Loucy (cell line): ENCODE results near the gene TTC21A.

Source experiments
- H2AFZ ChIP-seq: fragments of 200-600 bp; sonication (generic); 2 replicates; pipeline ENCODE4 v1.6.0; 2016; ENCODE audit warnings: antibody characterized with exemption, mild to moderate bottlenecking, low read length, moderate library complexity
- H3F3A ChIP-seq: fragments of 200-600 bp; 2 replicates; pipeline ENCODE4 v1.6.0; 2016; ENCODE audit warnings: antibody characterized with exemption, low read depth, mild to moderate bottlenecking
- H3K27me3 ChIP-seq: fragments of 200-600 bp; sonication (generic); 2 replicates; pipeline ENCODE4 v1.6.1; 2014; ENCODE audit warnings: low read length, mild to moderate bottlenecking; ENCODE audit not compliant: insufficient read depth, poor library complexity, severe bottlenecking
- H3K36me3 ChIP-seq: fragments of 200-600 bp; sonication (generic); 2 replicates; pipeline ENCODE4 v1.6.1; 2016; ENCODE audit warnings: low read length; ENCODE audit not compliant: insufficient read depth
- H3K4me1 ChIP-seq: fragments of 200-600 bp; sonication (generic); 2 replicates; pipeline ENCODE4 v1.5.1; 2014; ENCODE audit warnings: low read length, mild to moderate bottlenecking; ENCODE audit not compliant: insufficient read depth, poor library complexity, severe bottlenecking
- H3K4me2 ChIP-seq: fragments of 200-600 bp; sonication (generic); 2 replicates; pipeline ENCODE4 v1.6.0; 2014; ENCODE audit warnings: antibody characterized with exemption, low read length, low read depth, mild to moderate bottlenecking; ENCODE audit not compliant: poor library complexity, severe bottlenecking
- H3K4me3 ChIP-seq: fragments of 200-600 bp; sonication (generic); 2 replicates; pipeline ENCODE4 v1.5.1; 2014; ENCODE audit warnings: low read length, mild to moderate bottlenecking, mixed read lengths; ENCODE audit not compliant: poor library complexity, severe bottlenecking
- H3K79me2 ChIP-seq: fragments of 200-600 bp; sonication (generic); 2 replicates; pipeline ENCODE4 v1.6.1; 2014; ENCODE audit warnings: low read length; ENCODE audit not compliant: insufficient read depth
- H3K9ac ChIP-seq: fragments of 200-600 bp; sonication (generic); 2 replicates; pipeline ENCODE4 v1.6.0; 2014; ENCODE audit warnings: mild to moderate bottlenecking, low read depth, low read length, moderate library complexity; ENCODE audit not compliant: poor library complexity, severe bottlenecking
- H3K9me2 ChIP-seq: fragments of 200-600 bp; sonication (generic); replicated peaks from 2 replicates; pipeline ENCODE4 v1.6.1; 2016; ENCODE audit warnings: low read depth, low read length, mixed read lengths
- H3K9me3 ChIP-seq: fragments of 200-600 bp; sonication (generic); 2 replicates; pipeline ENCODE4 v1.6.1; 2014; ENCODE audit warnings: mild to moderate bottlenecking, antibody characterized with exemption, low read length, low read depth; ENCODE audit not compliant: insufficient read depth
- H4K20me1 ChIP-seq: fragments of 200-600 bp; sonication (generic); 2 replicates; pipeline ENCODE4 v1.6.0; 2014; ENCODE audit warnings: antibody characterized with exemption, low read length, mild to moderate bottlenecking; ENCODE audit not compliant: insufficient read depth, poor library complexity, severe bottlenecking
- CTCF ChIP-seq: fragments of 200-600 bp; sonication (generic); conservative IDR thresholded peaks from 2 replicates; pipeline ENCODE4 v1.5.1; 2014; ENCODE audit warnings: mild to moderate bottlenecking, antibody characterized with exemption, low read length
- EZH2phosphoT487 ChIP-seq: fragments of 200-600 bp; IDR thresholded peaks from 2 replicates; pipeline ENCODE4 v1.6.1; 2018; ENCODE audit warnings: antibody characterized with exemption, mild to moderate bottlenecking, moderate library complexity, borderline replicate concordance

The TTC21A gene

GRCh38 chr3:39141171-39141995 is 33.9 kb downstream of the TTC21A start:
- H3F3A ChIP-seq = no peaks in the 10 kb centered on the region
- no peaks in the 10 kb centered on the region for H3K27me3 ChIP-seq
- peaks cover 27% of the 10 kb centered on the region for H3K4me1 ChIP-seq
- no peaks in the 10 kb centered on the region for H4K20me1 ChIP-seq
- H3K9me2 ChIP-seq = no peaks in the 10 kb centered on the region
- TF ChIP-seq CTCF (no peak), EZH2phosphoT487 (no peak)
- H3K9ac ChIP-seq = no peak overlapping the region
- H2AFZ ChIP-seq = no peak overlapping the region
- peaks cover 55% of the 10 kb centered on the region; the same call in 1 of the 2 replicates for H3K36me3 ChIP-seq
- no peak overlapping the region for H3K4me2 ChIP-seq
- no peak overlapping the region for H3K4me3 ChIP-seq
- H3K79me2 ChIP-seq = peaks cover 7% of the 10 kb centered on the region; the same call in 1 of the 2 replicates
- no peaks in the 10 kb centered on the region for H3K9me3 ChIP-seq

GRCh38 chr3:39142067-39142466 is 34.6 kb downstream of the TTC21A start:
- peaks cover 34% of the 10 kb centered on the region for H3K4me1 ChIP-seq
- H3K79me2 ChIP-seq = peaks cover 14% of the 10 kb centered on the region; the same call in 1 of the 2 replicates
- no peak overlapping the region for H3K4me2 ChIP-seq
- TF ChIP-seq CTCF = no peak
- TF ChIP-seq EZH2phosphoT487 = no peak
- no peaks in the 10 kb centered on the region for H3K9me2 ChIP-seq
- H4K20me1 ChIP-seq = no peaks in the 10 kb centered on the region
- no peak overlapping the region for H3K9ac ChIP-seq
- H3K27me3 ChIP-seq = no peaks in the 10 kb centered on the region
- no peaks in the 10 kb centered on the region for H3F3A ChIP-seq
- H3K36me3 ChIP-seq = peaks cover 55% of the 10 kb centered on the region; the same call in 1 of the 2 replicates
- H3K9me3 ChIP-seq = no peaks in the 10 kb centered on the region
- no peak overlapping the region for H2AFZ ChIP-seq
- H3K4me3 ChIP-seq = no peak overlapping the region

GRCh38 chr3:39143051-39143885 is 35.8 kb downstream of the TTC21A start:
- H3K4me3 ChIP-seq = no peak overlapping the region
- H3F3A ChIP-seq = no peaks in the 10 kb centered on the region
- H3K79me2 ChIP-seq = peaks cover 20% of the 10 kb centered on the region; the same call in 1 of the 2 replicates
- H3K4me1 ChIP-seq = peaks cover 45% of the 10 kb centered on the region
- no peak overlapping the region for H3K9ac ChIP-seq
- H4K20me1 ChIP-seq = no peaks in the 10 kb centered on the region
- H3K9me2 ChIP-seq = no peaks in the 10 kb centered on the region
- TF ChIP-seq CTCF (no peak), EZH2phosphoT487 (no peak)
- no peaks in the 10 kb centered on the region for H3K27me3 ChIP-seq
- no peak overlapping the region for H2AFZ ChIP-seq
- H3K36me3 ChIP-seq = peaks cover 55% of the 10 kb centered on the region; the same call in 1 of the 2 replicates
- H3K4me2 ChIP-seq = no peak overlapping the region
- H3K9me3 ChIP-seq = no peaks in the 10 kb centered on the region
